NCI-H510A treated with DMSO at 0.1 percent for 48 hours (cell line): ENCODE results near the gene SLC9A5.

Experiments used
- DNase-seq: peaks from one replicate; lab custom pipeline; 2025; lab: John Stamatoyannopoulos, UW

The SLC9A5 gene

GRCh38 chr16:67258161-67258835 is 9.5 kb downstream of the SLC9A5 start:
- DNase-seq = no peak

GRCh38 chr16:67259705-67260104 is 10.9 kb downstream of the SLC9A5 start:
- DNase-seq = no peak

GRCh38 chr16:67260426-67261063 is 11.8 kb downstream of the SLC9A5 start:
- peak; percentile 37 for DNase-seq

- no peak for DNase-seq
Observed at GRCh38 chr16:67263201-67263600, 14.4 kb downstream of the SLC9A5 start.

- DNase-seq = no peak
Observed at GRCh38 chr16:67264277-67264676, 15.5 kb downstream of the SLC9A5 start.

- no peak for DNase-seq
Observed at GRCh38 chr16:67264866-67265265, 16.1 kb downstream of the SLC9A5 start.

- no peak for DNase-seq
Observed at GRCh38 chr16:67265834-67266233, 17.1 kb downstream of the SLC9A5 start.

GRCh38 chr16:67268136-67268579 is 19.4 kb downstream of the SLC9A5 start:
- DNase-seq = no peak

- no peak for DNase-seq
Observed at GRCh38 chr16:67269766-67270165, 21.0 kb downstream of the SLC9A5 start.

GRCh38 chr16:67270931-67271338 is 22.2 kb downstream of the SLC9A5 start:
- no peak for DNase-seq

GRCh38 chr16:67271446-67271845 is 22.7 kb downstream of the SLC9A5 start:
- no peak for DNase-seq

- no peak for DNase-seq
Observed at GRCh38 chr16:67275321-67275720, 26.5 kb downstream of the SLC9A5 start.

GRCh38 chr16:67277294-67277998 is 28.7 kb downstream of the SLC9A5 start:
- DNase-seq = no peak

- no peak for DNase-seq
Observed at GRCh38 chr16:67277999-67278772, 29.4 kb downstream of the SLC9A5 start.

- no peak for DNase-seq
Observed at GRCh38 chr16:67278773-67279295, 30.1 kb downstream of the SLC9A5 start.

GRCh38 chr16:67279296-67280089 is 30.7 kb downstream of the SLC9A5 start, which contains the start of gene PLEKHG4:
Gene PLEKHG4 (plus strand): TSS chr16:67279532. CDS start chr16:67280045, 513 bp downstream.
- peak; percentile 70 for DNase-seq

GRCh38 chr16:67280090-67281015 is 31.6 kb downstream of the SLC9A5 start:
- no peak for DNase-seq

- DNase-seq = no peak
Observed at GRCh38 chr16:67281536-67282446, 33.0 kb downstream of the SLC9A5 start.

- no peak for DNase-seq
Observed at GRCh38 chr16:67282447-67282805, 33.6 kb downstream of the SLC9A5 start.
